GM19395 (cell line): Measurements from ENCODE around the gene ZNF436.

Source experiments
- ATAC-seq: cut with Tn5 transposase; IDR thresholded peaks from one replicate; pipeline ENCODE4 v1.9.1; 2021; ENCODE audit warnings: mild to moderate bottlenecking, moderate library complexity; ENCODE audit not compliant: unreplicated experiment

Gene ZNF436

DNA sequence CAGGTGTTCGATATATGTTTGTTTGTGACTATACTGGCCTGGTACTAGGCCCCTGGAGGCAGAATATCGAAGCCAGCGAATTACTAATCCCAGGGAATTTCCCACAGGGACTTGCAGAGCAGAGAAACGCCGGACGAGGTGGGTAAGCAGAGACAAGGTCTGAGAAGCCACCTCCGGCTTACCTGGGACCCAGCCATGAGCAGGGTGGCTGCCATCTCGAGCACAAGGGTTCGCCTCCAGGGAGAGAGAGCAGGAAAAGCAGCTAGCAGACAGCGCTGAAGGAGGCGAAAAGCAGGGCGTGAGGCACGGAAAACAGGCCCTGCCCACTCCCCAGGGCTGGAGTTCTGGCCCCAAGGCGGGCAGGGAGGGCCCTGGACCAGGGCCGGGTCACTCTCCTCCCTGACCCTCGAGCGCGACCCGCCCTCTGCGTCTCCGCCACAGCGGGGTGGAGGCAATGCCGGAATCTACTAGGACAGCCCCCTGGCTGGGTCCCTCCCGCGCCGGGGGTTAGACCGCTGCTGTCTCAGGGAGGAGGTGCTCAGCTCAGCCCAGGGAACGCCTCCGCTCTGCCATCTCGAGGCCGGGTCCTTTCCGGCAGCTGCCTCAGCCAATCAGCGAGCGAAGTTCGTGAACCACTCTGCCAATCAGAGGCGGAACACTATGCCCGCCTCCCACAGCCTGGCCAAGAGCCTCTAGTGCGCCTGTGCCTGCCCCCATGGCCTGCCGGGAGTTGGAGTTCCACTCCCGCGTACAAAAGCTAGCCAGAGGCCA is 1.7 kb downstream of the ZNF436 start:
- ATAC-seq, result peak; percentile 91

DNA sequence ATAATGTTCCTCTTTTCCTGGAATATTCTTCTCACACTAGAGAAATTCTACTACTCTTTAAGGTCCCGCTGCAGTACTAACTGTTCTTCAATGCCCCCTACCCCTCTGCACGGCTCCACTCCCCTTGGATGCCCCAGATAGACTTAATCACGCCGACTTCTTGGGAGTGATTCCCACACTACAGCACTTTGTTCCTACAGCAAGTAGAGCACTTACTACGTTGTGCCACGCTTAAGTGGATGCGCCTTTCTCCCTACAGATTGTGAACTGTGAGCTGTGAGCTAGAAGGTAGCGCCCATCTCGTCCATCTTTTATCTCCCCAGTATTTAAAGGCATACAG is 2.2 kb downstream of the ZNF436 start:
- ATAC-seq, result no peak

DNA sequence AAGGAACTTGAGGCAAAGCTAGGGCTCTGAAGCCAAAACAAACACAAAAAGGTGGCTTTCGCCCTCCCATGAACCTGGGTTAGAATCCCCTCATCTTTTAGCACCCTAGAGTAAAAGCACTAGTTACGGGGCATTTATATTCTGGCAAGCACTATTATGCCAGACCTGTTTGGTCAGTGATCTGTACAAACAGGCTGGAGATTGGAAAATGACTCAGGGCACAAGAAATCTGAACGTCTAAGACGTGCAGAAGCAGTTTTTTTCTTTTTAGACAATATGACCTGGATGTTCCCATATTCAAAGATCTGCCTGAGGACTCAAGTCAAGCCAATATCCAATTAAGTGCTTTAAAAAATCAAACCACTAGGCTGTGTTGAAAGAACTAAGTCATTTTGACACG is 3.0 kb downstream of the ZNF436 start:
- ATAC-seq, result no peak

DNA sequence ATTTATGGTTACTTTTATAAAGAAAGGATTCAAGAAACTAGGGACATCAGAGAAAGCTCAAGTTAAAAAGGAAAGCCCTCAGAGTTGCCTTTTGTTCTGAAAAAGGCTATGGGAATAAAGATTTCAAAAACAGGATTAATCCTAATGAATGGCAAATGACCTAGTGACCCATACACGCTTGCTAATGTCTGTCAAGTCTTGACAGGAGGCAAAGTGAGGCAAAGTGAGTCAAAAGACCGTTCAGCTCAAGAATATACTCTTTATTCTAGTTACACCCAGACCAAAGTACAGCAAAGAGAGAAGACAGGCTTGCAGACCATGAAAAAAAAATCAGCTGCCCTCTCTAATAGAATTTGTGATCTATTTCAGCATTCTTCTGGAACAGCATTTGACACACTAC is 3.5 kb downstream of the ZNF436 start:
- no peak for ATAC-seq

DNA sequence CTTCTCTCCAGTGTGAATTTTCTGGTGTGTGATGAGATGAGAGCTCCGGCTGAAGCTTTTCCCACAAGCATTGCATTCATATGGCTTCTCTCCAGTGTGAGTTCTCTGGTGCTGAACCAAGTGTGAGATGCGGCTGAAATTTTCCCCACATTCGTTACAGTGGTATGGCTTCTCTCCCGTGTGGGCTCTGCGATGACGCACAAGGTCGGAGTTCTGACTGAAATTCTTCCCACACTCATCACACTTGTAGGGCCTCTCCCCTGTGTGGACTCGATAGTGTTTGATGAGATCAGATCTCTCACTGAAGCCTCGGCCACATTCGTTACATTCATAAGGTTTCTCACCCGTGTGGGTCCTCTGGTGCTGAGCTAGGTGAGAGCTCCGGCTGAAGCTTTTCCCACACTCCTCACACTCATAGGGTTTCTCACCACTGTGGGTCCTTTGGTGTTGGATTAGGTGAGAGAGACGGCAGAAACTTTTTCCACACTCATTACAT is 7.4 kb downstream of the ZNF436 start:
- ATAC-seq, result no peak

DNA sequence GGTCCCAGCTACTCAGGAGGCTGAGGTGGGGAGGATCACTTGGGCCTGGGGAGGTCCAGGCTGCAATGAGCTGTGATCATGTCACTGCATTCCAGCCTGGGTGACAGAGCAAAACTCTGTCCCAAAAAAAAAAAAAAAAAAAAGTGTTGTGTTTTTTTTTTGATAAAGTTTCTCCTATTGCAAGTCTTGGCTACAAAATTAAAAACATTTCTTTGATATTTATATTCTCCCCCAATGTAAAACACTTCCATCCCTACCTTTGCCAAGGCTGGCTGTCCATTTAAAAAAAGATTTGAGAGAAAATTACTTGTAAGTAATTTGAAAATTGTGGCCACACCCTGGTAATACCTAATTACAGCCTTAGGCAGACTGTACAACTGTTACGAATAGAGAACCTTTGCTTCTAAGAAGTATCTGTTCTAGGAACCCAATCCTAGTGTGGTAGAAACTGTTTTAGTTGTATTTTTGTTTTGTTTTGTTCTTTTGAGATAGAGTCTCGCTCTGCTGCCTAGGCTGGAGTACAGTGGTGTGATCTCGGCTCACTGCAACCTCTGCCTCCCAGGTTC is 11.2 kb downstream of the ZNF436 start:
- no peak for ATAC-seq

DNA sequence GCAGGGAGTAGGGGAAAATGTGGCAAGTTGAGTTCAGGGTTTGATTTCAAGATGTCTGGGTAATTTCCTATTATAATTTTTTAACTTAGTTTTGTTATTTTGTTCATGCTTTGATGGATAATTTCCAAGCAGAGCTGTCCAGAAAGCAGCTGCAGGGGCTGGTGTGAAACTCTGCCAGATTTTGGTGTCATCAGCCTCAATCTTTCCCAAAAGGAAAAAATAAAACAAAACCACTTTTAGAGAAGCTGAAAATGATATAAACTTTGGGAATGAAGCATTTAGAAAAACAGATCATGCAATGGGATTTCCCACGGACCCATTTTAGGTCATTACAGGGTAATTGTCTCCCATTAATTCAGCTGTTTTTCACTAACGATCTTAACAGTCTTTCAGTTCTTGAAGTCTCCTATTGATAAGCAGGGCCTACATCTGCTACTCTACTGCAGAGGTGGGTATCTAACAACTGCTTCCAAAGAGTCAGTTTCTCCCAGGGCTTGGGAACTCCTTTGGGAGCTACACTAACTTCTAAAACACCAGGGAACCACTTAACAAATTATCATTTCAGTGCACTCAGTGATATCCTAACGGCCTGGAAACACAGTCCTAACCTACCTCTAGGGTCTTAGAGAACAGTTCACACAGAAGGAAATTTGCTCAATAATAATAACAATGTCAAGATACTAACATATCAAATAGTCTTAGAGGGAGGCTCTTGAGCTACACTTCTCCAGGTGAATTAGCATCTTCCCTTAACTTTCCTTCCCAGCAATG is 12.3 kb downstream of the ZNF436 start:
- ATAC-seq, result no peak

DNA sequence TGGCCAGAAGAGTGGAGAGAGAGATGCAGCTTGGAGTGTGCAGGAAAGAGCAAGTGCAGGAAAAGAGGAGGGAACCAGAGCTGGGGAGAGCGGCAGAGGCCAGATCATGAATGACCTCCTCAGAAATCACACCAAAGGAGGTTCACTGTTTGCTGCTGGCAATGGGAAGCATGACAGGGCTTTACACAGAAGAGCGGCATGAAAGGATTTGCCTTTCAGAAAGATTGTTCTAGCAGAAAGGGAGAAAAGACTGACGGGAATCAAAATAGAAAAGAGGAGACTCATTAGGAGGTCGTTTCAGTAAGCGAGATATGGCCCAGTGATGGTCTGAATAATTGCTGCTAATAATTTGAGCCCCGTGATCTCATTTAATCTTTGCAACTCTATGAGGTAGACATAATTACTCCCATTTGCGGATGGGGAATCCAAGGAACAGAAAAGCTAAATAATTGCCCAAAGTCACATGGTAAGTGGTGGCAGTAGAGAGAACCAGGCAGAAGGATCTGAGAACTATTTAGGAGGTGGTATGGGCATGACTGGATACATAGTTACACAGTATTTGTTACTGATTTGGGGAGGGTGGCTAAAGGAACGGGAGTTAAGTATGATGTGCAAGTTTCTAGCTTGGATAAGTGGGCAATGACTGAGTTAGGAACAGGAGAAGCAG is 13.0 kb downstream of the ZNF436 start:
- ATAC-seq, result no peak

DNA sequence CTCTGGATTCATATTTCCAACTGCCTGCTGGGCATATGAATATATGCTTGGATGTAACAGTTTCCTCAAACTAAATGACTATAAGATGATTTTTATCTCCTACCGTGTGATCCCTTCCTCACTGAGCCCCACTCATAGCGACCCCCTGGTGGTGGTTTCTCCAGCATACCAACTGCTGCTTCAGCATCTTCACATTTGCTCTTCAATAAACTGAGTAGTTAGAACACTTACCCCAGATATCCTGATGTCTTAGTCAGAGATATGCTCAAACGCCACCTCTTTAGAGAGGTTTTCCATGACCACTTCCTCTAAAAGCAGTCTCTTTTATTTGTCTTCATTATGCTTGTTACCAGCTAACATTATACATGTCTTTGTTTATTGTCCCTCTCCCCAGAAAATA is 15.4 kb downstream of the ZNF436 start:
- ATAC-seq, result no peak

DNA sequence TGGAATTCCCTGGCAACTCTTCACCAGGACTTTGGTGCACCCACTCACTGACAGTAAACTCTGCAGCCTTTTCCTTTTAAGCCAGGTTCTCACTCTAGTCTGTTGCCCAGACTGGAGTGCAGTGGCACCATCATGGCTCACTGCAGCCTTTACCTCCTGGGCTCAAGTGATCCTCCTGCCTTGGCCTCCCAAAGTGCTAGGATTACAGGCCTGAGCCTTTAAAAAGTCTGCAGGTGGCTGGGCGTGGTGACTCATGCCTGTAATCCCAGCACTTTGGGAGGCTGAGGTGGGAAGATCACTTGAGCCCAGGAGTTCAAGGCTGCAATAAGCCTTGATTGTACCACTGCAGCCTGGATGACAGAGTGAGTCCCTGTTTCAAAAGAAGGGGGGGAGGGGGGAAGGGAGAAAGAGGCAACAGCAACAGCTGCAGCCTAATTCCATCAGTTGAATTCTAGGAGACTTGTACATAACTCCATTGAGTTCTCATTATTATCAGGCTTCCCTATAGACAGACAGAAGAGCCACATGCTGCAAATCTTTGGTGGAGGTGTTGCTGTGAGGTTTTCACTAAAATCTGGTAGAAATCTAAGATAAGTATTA is 17.4 kb downstream of the ZNF436 start:
- ATAC-seq, result no peak

DNA sequence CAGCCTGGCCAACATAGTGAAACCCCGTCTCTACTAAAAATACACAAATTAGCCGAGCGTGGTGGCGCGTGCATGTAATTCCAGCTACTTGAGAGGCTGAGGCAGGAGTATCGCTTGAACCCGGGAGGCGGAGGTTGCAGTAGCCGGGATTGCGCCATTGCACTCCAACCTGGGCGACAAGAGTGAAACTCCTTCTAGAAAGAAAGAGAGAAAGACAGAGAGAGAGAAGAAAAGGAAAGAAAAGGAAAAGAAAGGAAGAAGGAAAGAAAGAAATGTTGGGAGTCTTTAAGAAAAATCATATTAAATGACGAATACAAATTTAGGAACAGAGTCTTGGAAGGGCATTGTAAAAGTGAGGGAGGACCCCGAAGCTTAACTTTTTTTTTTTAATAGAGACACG is 23.7 kb downstream of the ZNF436 start:
- ATAC-seq, result no peak

DNA sequence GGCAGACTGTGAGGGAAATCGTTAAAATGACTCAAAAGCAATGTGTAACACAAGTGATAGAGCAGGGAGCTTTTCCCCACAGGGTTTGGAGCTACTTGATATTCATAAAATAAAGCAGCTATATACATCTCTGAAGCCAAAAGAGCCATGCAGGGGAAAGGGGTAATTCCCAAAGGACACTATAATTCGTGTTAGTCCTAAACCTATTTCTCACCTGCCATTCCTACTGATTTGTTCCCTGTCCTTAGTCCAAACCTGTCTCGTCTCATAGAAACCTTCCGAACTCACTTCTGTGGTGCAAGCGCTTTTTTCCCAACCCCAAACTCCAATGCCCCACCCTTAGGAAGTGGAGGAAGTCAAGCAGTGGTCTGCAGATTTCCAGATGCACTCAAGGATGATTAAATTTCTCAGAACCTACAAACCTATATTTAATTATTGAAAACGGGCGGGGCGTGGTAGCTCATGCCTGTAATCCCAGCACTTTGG is 24.6 kb downstream of the ZNF436 start:
- ATAC-seq, result no peak

DNA sequence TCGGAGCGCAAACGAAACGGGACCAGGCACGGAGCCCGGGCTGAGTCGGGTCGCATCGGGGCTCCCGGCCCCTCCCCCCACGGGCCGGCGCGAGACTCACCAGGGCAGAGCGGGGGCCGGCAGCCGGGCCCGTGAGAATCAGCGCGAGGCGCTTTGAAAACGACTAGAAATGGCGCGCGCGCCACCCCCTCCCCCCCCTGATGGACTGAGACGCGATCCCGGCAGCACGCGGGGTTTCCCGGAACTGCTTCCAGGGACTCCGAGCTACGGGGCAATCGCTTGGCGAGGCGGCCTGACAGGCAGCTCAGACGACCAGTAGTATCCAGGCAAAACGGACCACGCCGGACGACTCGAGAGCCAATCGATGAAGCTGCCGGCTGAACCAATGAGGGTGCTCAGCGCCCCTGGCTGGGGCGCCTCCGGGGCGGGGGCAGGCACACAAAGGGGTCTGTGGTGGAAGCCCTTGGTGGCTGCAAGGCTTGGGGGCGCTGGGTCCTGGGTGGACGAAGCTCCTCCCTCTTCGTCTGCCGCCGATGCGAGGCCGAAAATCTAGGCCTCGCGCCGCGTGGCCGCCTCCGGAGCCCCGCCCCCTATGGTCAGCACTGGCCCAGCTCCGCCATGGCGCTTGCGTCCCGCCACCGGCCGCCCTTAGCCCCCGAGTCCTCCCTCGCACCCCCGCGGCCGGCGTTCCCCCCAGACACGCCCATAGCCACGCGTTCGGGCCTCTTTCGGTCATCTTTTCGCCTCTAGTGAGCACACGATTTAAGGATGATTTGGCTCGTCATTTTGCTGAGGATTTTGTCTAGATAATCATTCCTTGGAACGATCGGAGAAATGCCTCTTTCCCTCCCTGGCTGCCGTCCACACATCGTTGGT is 25.3 kb downstream of the ZNF436 start, which contains the start of gene HNRNPR:
Gene HNRNPR (minus strand): TSS at position 174 of the 876 bp plus-strand sequence. CDS start 3,276 bp downstream, outside the sequence.
- ATAC-seq, result peak; percentile 95

DNA sequence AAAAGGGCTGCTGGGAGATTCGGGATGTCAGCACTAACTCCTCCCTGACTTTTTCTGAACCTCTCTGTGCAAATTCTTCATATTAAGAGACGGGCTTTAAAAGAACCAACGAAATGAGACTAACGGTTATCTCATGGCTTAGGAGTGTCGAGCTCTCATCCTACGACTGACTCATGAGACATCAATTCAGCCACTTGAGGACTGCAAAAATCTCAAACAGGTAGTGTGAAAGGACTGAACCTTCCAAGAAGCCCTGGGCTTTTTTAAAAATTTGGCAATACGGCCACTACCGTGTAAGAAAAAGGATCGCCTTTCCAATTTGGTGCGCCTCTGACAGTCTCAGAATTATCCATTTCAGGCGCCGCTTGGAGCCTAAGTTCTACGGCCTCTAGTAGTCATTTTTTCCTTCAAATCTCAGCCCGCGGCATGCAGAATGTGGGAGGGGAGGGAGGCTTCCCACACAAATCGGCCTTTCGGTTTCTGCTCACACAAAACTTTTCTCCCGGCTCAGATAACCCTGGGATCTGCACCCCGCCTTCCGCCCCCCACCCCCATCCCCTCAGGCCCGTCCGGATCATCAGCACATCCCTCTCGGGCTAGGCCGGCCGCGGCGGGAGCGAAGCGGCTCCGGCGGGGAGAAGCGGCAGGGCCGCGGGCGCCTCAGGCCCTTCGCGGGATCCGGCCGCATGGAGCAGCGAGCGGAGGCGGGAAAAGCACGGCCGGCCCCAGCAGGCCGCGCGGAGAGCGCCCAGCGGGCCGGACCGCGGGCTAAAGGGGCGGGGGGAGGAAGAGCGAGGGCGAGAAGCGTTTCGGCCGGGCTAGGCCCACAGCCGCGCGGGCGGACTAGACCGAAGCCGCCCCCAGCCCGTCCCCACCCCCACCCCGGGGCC is 26.2 kb downstream of the ZNF436 start:
- peak; percentile 28 for ATAC-seq

DNA sequence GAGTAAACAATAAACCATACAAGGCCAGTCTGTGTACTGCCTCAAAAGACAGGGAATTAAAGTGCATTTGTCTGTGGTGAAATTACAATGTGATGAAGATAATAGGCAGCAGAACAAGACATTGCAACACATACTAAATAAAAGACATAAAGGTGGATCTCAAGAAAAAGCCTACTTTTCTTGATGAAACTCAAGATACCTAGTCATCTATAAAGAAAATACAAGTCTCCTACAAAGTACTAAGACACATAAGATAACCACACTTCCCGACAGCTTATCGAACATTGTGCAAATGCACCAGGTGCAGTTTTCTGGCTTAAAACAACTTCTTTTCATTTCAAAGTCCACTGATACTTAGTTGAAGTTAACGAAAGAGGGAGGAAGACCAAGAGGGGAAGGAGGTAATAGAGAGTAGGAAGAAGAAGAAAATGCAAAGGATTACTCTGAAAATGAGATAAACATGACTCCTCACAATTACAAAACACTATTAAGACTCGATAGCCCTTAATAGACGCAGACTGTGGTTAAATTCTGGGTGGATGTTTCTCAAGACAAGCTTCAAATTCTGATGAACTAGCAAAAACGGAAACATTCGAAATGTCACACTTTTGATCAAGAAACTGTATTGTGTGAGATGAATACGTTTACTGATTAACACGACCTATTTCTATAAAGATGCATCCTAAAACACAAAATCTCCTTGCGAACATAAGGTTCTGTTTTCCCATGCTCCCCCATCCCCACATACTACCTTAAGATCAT is 27.5 kb downstream of the ZNF436 start:
- ATAC-seq, result no peak

DNA sequence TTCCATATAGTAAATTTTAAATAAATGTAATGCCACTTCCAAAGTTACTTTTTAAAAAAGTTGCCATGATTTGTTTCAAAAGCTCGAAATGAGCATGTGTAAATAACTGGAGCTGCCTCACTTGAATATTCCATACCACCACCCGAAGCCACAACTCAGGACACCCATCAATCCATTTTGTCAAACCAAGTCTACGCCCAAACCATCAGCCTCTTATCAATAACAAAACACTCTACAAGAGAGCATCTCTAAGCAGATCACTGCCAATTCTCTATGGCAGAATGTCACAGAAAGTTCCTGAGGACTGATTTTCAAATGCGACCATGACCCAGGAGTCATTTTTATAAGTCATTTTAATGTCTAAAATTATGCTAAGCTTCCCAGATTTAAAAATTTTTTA is 30.0 kb downstream of the ZNF436 start:
- no peak for ATAC-seq

DNA sequence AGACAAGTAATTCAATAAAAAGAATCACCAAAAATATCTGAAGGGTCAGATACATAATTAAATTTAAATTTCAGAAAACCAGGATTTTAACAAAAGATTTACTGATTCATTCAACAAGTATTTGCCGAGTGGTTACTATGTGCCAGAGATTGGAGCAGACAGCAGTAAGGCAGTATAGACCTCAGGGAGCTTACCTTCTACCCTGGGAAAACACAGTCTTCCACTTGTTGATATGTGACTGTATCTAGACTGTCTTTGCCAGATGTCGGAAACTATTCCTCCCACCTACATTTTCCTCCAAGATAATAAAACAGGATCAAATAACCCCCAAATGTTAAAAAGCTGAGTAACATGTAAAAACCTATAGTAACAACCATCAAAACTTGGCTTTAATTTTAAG is 31.8 kb downstream of the ZNF436 start:
- no peak for ATAC-seq

DNA sequence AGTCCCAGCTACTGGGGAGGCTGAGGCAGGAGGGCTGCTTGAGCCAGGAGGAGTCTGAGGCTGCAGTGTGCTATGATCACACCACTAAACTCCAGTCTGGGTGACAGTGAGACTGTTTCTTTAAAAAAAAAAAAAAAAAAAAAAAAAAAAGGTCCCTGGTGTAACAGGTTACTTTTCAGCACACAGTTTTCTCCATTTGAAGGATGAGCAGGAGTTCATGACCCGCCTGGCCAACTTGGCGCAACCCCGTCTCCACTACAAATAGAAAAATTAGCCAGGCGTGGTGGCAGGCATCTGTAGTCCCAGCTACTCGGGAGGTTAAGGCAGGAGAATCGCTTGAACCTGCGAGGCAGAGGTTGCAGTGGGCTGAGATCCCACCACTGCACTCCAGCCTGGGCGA is 37.9 kb downstream of the ZNF436 start:
- ATAC-seq, result no peak
